Esophagus muscularis mucosa (tissue), 4 donors: ENCODE measurements around the gene NEDD1. TPM values are rescaled to one million over a fixed set of nuclear protein-coding genes. Genes with fewer than 3 reads are reported as not detected.

Experiments
- DNase-seq: peaks from one replicate; pipeline ENCODE4 v3.0.0-alpha.2; 2017; ENCODE audit errors: extremely low spot score
- H3K27ac ChIP-seq, 4 donors: fragments of 200-600 bp; sonication (generic); replicated peaks in 1 of 4; 1 replicate in 3 of 4; 2 replicates in 1 of 4; pipeline ENCODE4 v1.5.1; 2016 to 2019; ENCODE audit warnings: mild to moderate bottlenecking in 1 of 4
- H3K27me3 ChIP-seq, 4 donors: fragments of 200-600 bp; sonication (generic); one replicate each; pipeline versions ENCODE4 v1.5.1 to v1.6.0; 2016 to 2019
- H3K36me3 ChIP-seq, 4 donors: fragments of 200-600 bp; sonication (generic); one replicate each; pipeline ENCODE4 v1.5.1; 2016 to 2019
- H3K4me1 ChIP-seq, 4 donors: fragments of 200-600 bp; sonication (generic); one replicate each; pipeline ENCODE4 v1.5.1; 2016 to 2019
- H3K4me3 ChIP-seq, 4 donors: fragments of 200-600 bp; sonication (generic); 1 replicate in 2 of 4; 2 replicates in 2 of 4; pipeline ENCODE4 v1.5.1; 2016 to 2019; ENCODE audit warnings: mild to moderate bottlenecking in 4 of 4, moderate library complexity in 1 of 4
- H3K9me3 ChIP-seq, 4 donors: fragments of 200-600 bp; sonication (generic); 1 replicate in 3 of 4; 2 replicates in 1 of 4; pipeline ENCODE4 v1.5.1; 2016 to 2019
- CTCF ChIP-seq, 3 experiments: fragments of 200-600 bp in 2 of 3; fragments of 450-650 bp in 1 of 3; sonication (generic) in 2 of 3; IDR thresholded peaks; one replicate each; pipeline ENCODE4 v1.5.1; 2017 to 2019; ENCODE audit warnings: antibody characterized with exemption in 3 of 3, mild to moderate bottlenecking in 2 of 3, moderate library complexity in 1 of 3
- EP300 ChIP-seq: sonication (generic); formaldehyde crosslinking; IDR thresholded peaks from one replicate; pipeline ENCODE4 v1.6.1; 2017; ENCODE audit warnings: antibody characterized with exemption
- POLR2A ChIP-seq: fragments of 450-650 bp; IDR thresholded peaks from one replicate; pipeline ENCODE4 v1.6.1; 2017; ENCODE audit warnings: antibody characterized with exemption, moderate library complexity, mild to moderate bottlenecking, low read depth
- POLR2AphosphoS5 ChIP-seq, 2 donors: sonication (generic); formaldehyde crosslinking; IDR thresholded peaks; one replicate each; pipeline ENCODE4 v1.6.1; 2017; ENCODE audit warnings: antibody characterized with exemption in 2 of 2
- WGBS: methylation state at CpG from one replicate; pipeline ENCODE4 v1.1.5; 2018; 5-methylcytosine and 5-hydroxymethylcytosine counted together
- intact Hi-C: fragments of 100-400 bp; cut with DNase I; formaldehyde crosslinking; loops from one replicate; pipeline ENCODE4 v1.15.1; 2023
- total RNA-seq, 4 donors: library from RNA; depleted of rRNA; stranded (reverse); fragments of >200 nt; gene quantifications; one replicate each; pipeline versions ENCODE4 v1.1.0 to v1.2.1, GENCODE V29; 2016

NEDD1 gene
- total RNA-seq, 4 donors from 2014 or later, result 16.2 to 27.0 (median 17.4) TPM

- no peak overlapping the region for H3K4me3 ChIP-seq
- H3K4me1 ChIP-seq, result peaks cover 5 to 25% (median 12%) of the 10 kb centered on the region in 4 donors
- no peaks in the 10 kb centered on the region for H3K9me3 ChIP-seq
- intact Hi-C loops, result loop anchor here (5.0 to 10.0 kb wide), 3 partner anchors 318 to 1386 kb away; no protein-coding TSS in a partner anchor
- WGBS, result 83% methylated on average over 3 of the region's 3 CpGs
- H3K27ac ChIP-seq, result no peak overlapping the region
- DNase-seq, result no peak
- TF ChIP-seq POLR2AphosphoS5 (IDR thresholded peaks at IDR 0.05) (no peak), CTCF (IDR thresholded peaks at IDR 0.05) (no peak), POLR2A (no peak), EP300 (no peak)
- H3K27me3 ChIP-seq, result peaks cover 0 to 12% (median 0%) of the 10 kb centered on the region in 4 donors
- H3K36me3 ChIP-seq, result no peaks in the 10 kb centered on the region
Measured at GRCh38 chr12:96988919-96989318, 81.9 kb downstream of the NEDD1 start.

- no peak overlapping the region for H3K27ac ChIP-seq
- intact Hi-C loops, result loop anchor here (5.0 to 10.0 kb wide), 3 partner anchors 317 to 1385 kb away; no protein-coding TSS in a partner anchor
Measured at GRCh38 chr12:96989916-96990315, 82.9 kb downstream of the NEDD1 start.

GRCh38 chr12:96994900-96995299 is 87.8 kb downstream of the NEDD1 start:
- no peak for TF ChIP-seq CTCF (IDR thresholded peaks at IDR 0.05)
- TF ChIP-seq POLR2AphosphoS5 (IDR thresholded peaks at IDR 0.05), result no peak
- TF ChIP-seq EP300, result no peak
- no peak for TF ChIP-seq POLR2A
- no peaks in the 10 kb centered on the region for H3K9me3 ChIP-seq
- no peak overlapping the region for H3K27ac ChIP-seq
- H3K27me3 ChIP-seq, result no peaks in the 10 kb centered on the region
- no peaks in the 10 kb centered on the region for H3K36me3 ChIP-seq
- peaks cover 0 to 3% (median 0%) of the 10 kb centered on the region in 4 donors for H3K4me1 ChIP-seq
- intact Hi-C loops, result no loop called here
- no peak overlapping the region for H3K4me3 ChIP-seq
- WGBS, result 63% methylated on average over 5 of the region's 5 CpGs
- no peak for DNase-seq

More at GRCh38 chr12:96989916-96990315, 82.9 kb downstream of the NEDD1 start:
- Histone ChIP-seq H3K4me3 (no peak overlapping the region), H3K27me3 (peaks cover 0 to 12% (median 0%) of the 10 kb centered on the region in 4 donors), H3K36me3 (no peaks in the 10 kb centered on the region), H3K9me3 (no peaks in the 10 kb centered on the region), H3K4me1 (peaks cover 5 to 24% (median 12%) of the 10 kb centered on the region in 4 donors)
- TF ChIP-seq POLR2A (no peak), CTCF (IDR thresholded peaks at IDR 0.05) (peak; percentile 13 to 26 (median 23))
- 65% methylated on average over 5 of the region's 5 CpGs for WGBS
- DNase-seq, result no peak

- Histone ChIP-seq H3K4me3 (no peak overlapping the region), H3K9me3 (no peaks in the 10 kb centered on the region), H3K36me3 (no peaks in the 10 kb centered on the region), H3K27ac (no peak overlapping the region), H3K27me3 (no peaks in the 10 kb centered on the region), H3K4me1 (no peaks in the 10 kb centered on the region)
- no peak for DNase-seq
- WGBS, result 77% methylated on average over 6 of the region's 6 CpGs
- TF ChIP-seq POLR2A (no peak), CTCF (IDR thresholded peaks at IDR 0.05) (no peak), POLR2AphosphoS5 (IDR thresholded peaks at IDR 0.05) (no peak), EP300 (no peak)
- intact Hi-C loops, result no loop called here
Measured at GRCh38 chr12:96995861-96996260, 88.8 kb downstream of the NEDD1 start.
